HepG2 (cell line): ENCODE data around the gene ACBD6. TPM values are rescaled to one million over a fixed set of nuclear protein-coding genes. Genes with fewer than 3 reads are reported as not detected.

ENCODE experiments used
- ATAC-seq: fragments of 200-7000 bp; cut with Tn5 transposase; 3 replicates; pipeline ENCODE4 v1.9.1; 2020; ENCODE audit warnings: mild to moderate bottlenecking, moderate library complexity
- BruUV-seq: library from RNA; stranded (reverse); fragments of 400-500 nt; replicated peaks from 2 replicates; lab custom pipeline; 2021; lab: Mats Ljungman, UMichigan
- CTCF ChIA-PET: fragments of 300-600 bp; formaldehyde crosslinking; extraction: SDS; loops from one replicate; lab custom pipeline; 2021; ENCODE audit warnings: low total read pairs, inconsistent platforms, low intra/inter-chr PET ratio; lab: Yijun Ruan, JAX
- POLR2A ChIA-PET: fragments of 350-600 bp; sonication (Branson Sonifier 250); formaldehyde crosslinking; loops from one replicate; lab custom pipeline; 2020; ENCODE audit warnings: antibody characterized with exemption, inconsistent platforms; lab: Yijun Ruan, JAX
- DNase-seq: peaks from one replicate; pipeline ENCODE4 v3.0.0-alpha.2; 2015; ENCODE audit warnings: low spot score
- FAIRE-seq: peaks from 3 replicates; lab custom pipeline; 2011; peaks lifted over from hg19 to GRCh38; lab: Jason Lieb, UNC
- H2AFZ ChIP-seq: one replicate; pipeline ENCODE4 v1.6.1; 2011; ENCODE audit warnings: low read length, inconsistent platforms
- H3K27ac ChIP-seq: fragments of 300-600 bp; 3 replicates; pipeline ENCODE4 v1.8.0; 2011; ENCODE audit warnings: mixed run types, mild to moderate bottlenecking, mixed read lengths, low read length, inconsistent platforms; ENCODE audit not compliant: insufficient read depth; ENCODE audit errors: extremely low read length
- H3K27me3 ChIP-seq, 2 experiments: fragments of 200-600 bp in 1 of 2; 2 replicates in 1 of 2; 3 replicates in 1 of 2; pipeline versions ENCODE4 v1.6.0 to v1.8.0; 2011; ENCODE audit warnings: low read length in 2 of 2, mild to moderate bottlenecking in 2 of 2, moderate library complexity in 2 of 2, inconsistent platforms in 1 of 2; ENCODE audit not compliant: insufficient read depth in 2 of 2, control insufficient read depth in 1 of 2
- H3K36me3 ChIP-seq, 2 experiments: fragments of 200-600 bp in 1 of 2; replicated peaks in 1 of 2; 2 replicates in 1 of 2; 3 replicates in 1 of 2; pipeline versions ENCODE4 v1.5.1 to v1.8.0; 2011; ENCODE audit warnings: low read length in 2 of 2, inconsistent platforms in 1 of 2; ENCODE audit not compliant: insufficient read depth in 2 of 2, control insufficient read depth in 1 of 2
- H3K4me1 ChIP-seq: 2 replicates; pipeline ENCODE4 v1.5.1; 2012; ENCODE audit warnings: low read length, inconsistent platforms; ENCODE audit not compliant: insufficient read depth
- H3K4me2 ChIP-seq: 2 replicates; pipeline ENCODE4 v1.6.0; 2011; ENCODE audit warnings: low read depth, low read length, inconsistent platforms
- H3K4me3 ChIP-seq, 3 experiments: fragments of 200-600 bp in 1 of 3; sonication (generic), shearing (Covaris generic) in 1 of 3; replicated peaks in 1 of 3; 2 replicates each; pipeline ENCODE4 v1.5.1; 2011 to 2016; ENCODE audit warnings: low read length in 3 of 3, inconsistent platforms in 2 of 3, low read depth in 2 of 3, mild to moderate bottlenecking in 2 of 3, control low read depth in 1 of 3, mixed read lengths in 1 of 3; ENCODE audit not compliant: insufficient read depth in 1 of 3
- H3K79me2 ChIP-seq: one replicate; pipeline ENCODE4 v1.6.1; 2011; ENCODE audit warnings: low read length, inconsistent platforms; ENCODE audit not compliant: insufficient read depth
- H3K9ac ChIP-seq: 2 replicates; pipeline ENCODE4 v1.6.0; 2011; ENCODE audit warnings: mild to moderate bottlenecking, low read depth, low read length, inconsistent platforms; ENCODE audit not compliant: insufficient read depth
- H3K9me3 ChIP-seq: 2 replicates; pipeline ENCODE4 v1.5.1; 2012; ENCODE audit warnings: mild to moderate bottlenecking, low read length
- H4K20me1 ChIP-seq: 2 replicates; pipeline ENCODE4 v1.6.0; 2011; ENCODE audit warnings: inconsistent platforms, mild to moderate bottlenecking, low read length, moderate library complexity; ENCODE audit not compliant: insufficient read depth
- FOSL2 ChIP-seq: sonication (generic); formaldehyde crosslinking; IDR thresholded peaks from 2 replicates; pipeline ENCODE4 v1.4.0; 2020; ENCODE audit warnings: missing genetic modification reagents
- GMEB1 ChIP-seq: sonication (generic); formaldehyde crosslinking; IDR thresholded peaks from 2 replicates; pipeline ENCODE4 v1.5.1; 2020; ENCODE audit warnings: missing genetic modification reagents, mild to moderate bottlenecking, borderline replicate concordance
- MXI1 ChIP-seq: IDR thresholded peaks from 3 replicates; pipeline ENCODE4 v1.6.1; 2012; ENCODE audit warnings: low read depth, low read length, inconsistent platforms, borderline replicate concordance
- SMC3 ChIP-seq: IDR thresholded peaks from 2 replicates; pipeline ENCODE4 v1.6.1; 2011; ENCODE audit warnings: low read length, improper control_type of control experiment
- ZFP1 ChIP-seq: IDR thresholded peaks from 2 replicates; pipeline ENCODE4 v1.6.1; 2016
- ZKSCAN8 ChIP-seq: IDR thresholded peaks from 2 replicates; pipeline ENCODE4 v1.6.1; 2016; ENCODE audit warnings: borderline replicate concordance, missing genetic modification reagents, missing compliant biosample characterization
- ZNF142 ChIP-seq: sonication (generic); formaldehyde crosslinking; IDR thresholded peaks from 2 replicates; pipeline ENCODE4 v1.4.0; 2020; ENCODE audit warnings: missing genetic modification reagents
- ZNF337 ChIP-seq: sonication (generic); formaldehyde crosslinking; IDR thresholded peaks from 2 replicates; pipeline ENCODE4 v1.5.1; 2020; ENCODE audit warnings: missing genetic modification reagents, low read depth, mild to moderate bottlenecking, borderline replicate concordance
- WGBS: methylation state at CpG from one replicate; pipeline ENCODE4 v1.1.6; 2017; ENCODE audit warnings: low lambda C conversion rate; 5-methylcytosine and 5-hydroxymethylcytosine counted together
- in situ Hi-C: cut with HindIII; loops from 2 replicates; pipeline ENCODE4 v1.10.0; 2017; ENCODE audit warnings: low pct_unique_long_range_greater_than_20kb; ENCODE audit not compliant: extremely low pct_ligation_motif_present
- intact Hi-C: fragments of 100-400 bp; cut with micrococcal nuclease; formaldehyde crosslinking; loops from one replicate; pipeline ENCODE4 v1.10.0; 2022; ENCODE audit not compliant: unreplicated experiment
- polyA plus RNA-seq, 8 experiments: library from polyadenylated mRNA; depleted of rRNA in 3 of 8; stranded (reverse) in 7 of 8; unstranded in 1 of 8; fragments of >200 nt; fragmentation: Illumina TruSeq in 4 of 8; extraction: Trizol in 4 of 8; gene quantifications; 2 replicates each; pipeline versions ENCODE4 v1.2.1 to v1.2.3, GENCODE V29; 2011 to 2016; ENCODE audit warnings: low read depth in 4 of 8, missing spikeins in 1 of 8, mixed read lengths in 1 of 8; ENCODE audit not compliant: insufficient read depth in 1 of 8
- total RNA-seq, 5 experiments: library from RNA; depleted of rRNA; stranded (reverse); fragments of >200 nt; fragmentation: Illumina TruSeq; extraction: Trizol; gene quantifications; 2 replicates each; pipeline ENCODE4 v1.2.3, GENCODE V29; 2016; ENCODE audit warnings: low read depth in 1 of 5

Gene ACBD6
- total and polyA plus RNA-seq, 2 of the 13 experiments (the other 11 are each of a cell fraction or from before 2014, with no cell fraction given) = 33.5 to 47.2 TPM

GRCh38 chr1:180380259-180381183 is 121.9 kb downstream of the ACBD6 start:
- FAIRE-seq (no peak), DNase-seq (no peak), ATAC-seq (no peak)
- no peak for TF ChIP-seq MXI1
- TF ChIP-seq FOSL2 (CRISPR knock-in tag) = no peak
- peak; percentile 98 for TF ChIP-seq ZFP1 (CRISPR knock-in tag)
- no peak for TF ChIP-seq ZNF337 (CRISPR knock-in tag)
- no peak for TF ChIP-seq ZKSCAN8 (CRISPR knock-in tag)
- H3K4me3 ChIP-seq = no peak overlapping the region
- H3K36me3 ChIP-seq = no peaks in the 10 kb centered on the region
- BruUV-seq = no TSS peak
- H3K27ac ChIP-seq = no peak overlapping the region
- intact Hi-C loops (no loop called here), in situ Hi-C loops (no loop called here)
- ChIA-PET CTCF (no interaction called here), POLR2A (no interaction called here)
- peaks cover 7% of the 10 kb centered on the region for H3K79me2 ChIP-seq
- WGBS = 79% methylated on average over 3 of the region's 3 CpGs
- no peak overlapping the region for H2AFZ ChIP-seq
- no peaks in the 10 kb centered on the region for H3K27me3 ChIP-seq
- H3K9ac ChIP-seq = no peak overlapping the region
- peaks cover 38% of the 10 kb centered on the region for H3K9me3 ChIP-seq
- H4K20me1 ChIP-seq = no peaks in the 10 kb centered on the region
- no peaks in the 10 kb centered on the region for H3K4me1 ChIP-seq
- H3K4me2 ChIP-seq = no peak overlapping the region

- intact Hi-C loops = no loop called here
- no peak for FAIRE-seq
- DNase-seq = no peak
- no peak for ATAC-seq
- Histone ChIP-seq H3K36me3 (no peaks in the 10 kb centered on the region), H3K27me3 (no peaks in the 10 kb centered on the region), H3K9me3 (peaks cover 27% of the 10 kb centered on the region), H3K4me2 (no peak overlapping the region), H4K20me1 (no peaks in the 10 kb centered on the region), H3K79me2 (peaks cover 7% of the 10 kb centered on the region), H2AFZ (no peak overlapping the region), H3K9ac (no peak overlapping the region), H3K4me1 (no peaks in the 10 kb centered on the region), H3K27ac (no peak overlapping the region), H3K4me3 (no peak overlapping the region)
- in situ Hi-C loops = no loop called here
- 98% methylated on average over 3 of the region's 3 CpGs for WGBS
- ChIA-PET CTCF (no interaction called here), POLR2A (no interaction called here)
- no TSS peak for BruUV-seq
- no peak for TF ChIP-seq GMEB1
- no peak for TF ChIP-seq SMC3
- TF ChIP-seq ZNF142 (CRISPR knock-in tag) = no peak
These were observed 125.6 kb downstream of the ACBD6 start for GRCh38 chr1:180376800-180377199.
